Medulla oblongata (tissue), 1 donor: ENCODE data around the gene CCDC194.
"Not testable (repeated sequence)": the region's sequence is repeated elsewhere in the genome, so short reads cannot be mapped to it uniquely, and the experiment has no call there.

Source experiments
- DNase-seq: peaks from one replicate; pipeline ENCODE4 v3.0.0-alpha.2; 2015; ENCODE audit errors: extremely low spot score

Gene CCDC194

DNA sequence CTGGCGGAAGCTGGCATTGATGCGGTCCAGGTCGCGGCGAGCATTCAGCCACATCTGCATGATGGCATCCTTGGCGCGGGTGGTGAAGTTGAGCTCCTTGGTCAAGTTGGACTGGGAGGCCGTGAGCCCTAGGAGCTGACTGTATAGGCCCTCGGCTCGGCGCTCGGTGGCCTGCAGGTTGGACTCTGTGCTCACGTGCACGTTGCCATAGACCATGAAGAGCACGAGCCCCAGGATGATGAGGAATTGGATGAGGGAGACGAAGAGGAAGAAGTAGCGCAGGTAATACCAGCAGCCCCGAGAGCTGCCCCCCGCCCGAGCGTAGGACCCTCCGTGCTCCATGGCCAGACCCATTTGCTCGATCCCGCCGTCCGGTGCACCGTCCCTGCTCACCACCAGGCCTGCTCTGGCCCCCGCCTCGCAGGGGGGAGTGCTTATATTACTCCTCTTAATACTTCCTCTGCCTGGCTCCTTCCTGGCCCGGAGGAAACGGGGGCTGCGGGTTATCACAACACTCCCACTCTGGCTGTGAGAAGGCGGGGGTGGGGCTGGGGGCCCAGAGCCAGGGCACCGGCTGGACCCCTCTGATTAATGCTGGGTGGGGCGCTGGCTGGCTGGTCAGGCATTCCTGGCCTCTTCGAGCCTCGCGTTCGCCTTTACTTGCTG is 16.9 kb downstream of the CCDC194 start, which contains the start of gene PLVAP:
Gene PLVAP (minus strand): TSS at position 408 of the 666 bp plus-strand sequence. CDS start 54 bp downstream, at position 354.
- no peak for DNase-seq

DNA sequence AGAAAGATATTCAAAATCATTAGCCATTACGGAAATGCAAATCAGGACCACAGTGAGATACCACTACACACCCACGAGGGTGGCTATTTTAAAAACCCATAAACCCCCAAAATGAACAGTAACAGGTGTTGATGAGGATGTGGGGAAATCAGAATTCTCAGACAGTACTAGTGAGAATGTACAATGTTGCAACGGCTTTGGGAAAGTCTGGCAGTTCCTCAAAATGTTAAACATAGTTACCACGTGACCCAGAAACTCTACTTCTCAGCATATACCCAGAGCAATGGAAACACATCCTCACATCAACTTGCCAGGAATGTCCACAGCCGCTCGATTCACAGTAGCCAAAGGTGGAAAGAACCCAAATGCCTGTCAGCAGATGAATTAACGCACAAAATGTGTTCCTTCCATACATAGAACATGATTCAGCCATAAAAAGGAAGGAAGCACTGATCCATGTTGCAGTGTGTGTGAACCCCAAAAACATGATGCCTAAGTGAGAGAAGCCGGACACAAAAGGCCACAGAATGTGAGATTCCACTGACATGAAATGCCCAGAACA is 23.9 kb downstream of the CCDC194 start:
- DNase-seq, result peak; percentile 77

DNA sequence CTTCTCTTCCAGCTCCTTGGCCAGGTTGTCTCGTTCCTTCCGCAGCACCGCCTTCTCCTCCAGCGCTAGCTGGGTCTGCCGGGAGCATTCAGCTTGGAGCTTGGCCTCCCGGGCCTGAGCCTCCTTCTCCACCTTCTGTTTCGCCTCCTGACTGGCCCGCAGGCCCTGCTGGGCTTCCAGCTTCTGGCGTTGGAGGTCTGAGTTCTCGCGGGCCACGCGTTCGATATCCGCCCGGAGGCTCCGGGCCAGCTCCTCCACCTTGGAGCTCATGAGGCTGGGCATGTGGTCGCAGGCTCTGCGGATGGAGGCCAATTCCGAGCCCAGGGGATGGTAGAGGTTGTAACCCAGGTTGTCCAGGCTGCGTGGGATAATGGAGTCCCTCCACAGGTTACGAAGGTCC is 28.6 kb downstream of the CCDC194 start:
- no peak for DNase-seq

DNA sequence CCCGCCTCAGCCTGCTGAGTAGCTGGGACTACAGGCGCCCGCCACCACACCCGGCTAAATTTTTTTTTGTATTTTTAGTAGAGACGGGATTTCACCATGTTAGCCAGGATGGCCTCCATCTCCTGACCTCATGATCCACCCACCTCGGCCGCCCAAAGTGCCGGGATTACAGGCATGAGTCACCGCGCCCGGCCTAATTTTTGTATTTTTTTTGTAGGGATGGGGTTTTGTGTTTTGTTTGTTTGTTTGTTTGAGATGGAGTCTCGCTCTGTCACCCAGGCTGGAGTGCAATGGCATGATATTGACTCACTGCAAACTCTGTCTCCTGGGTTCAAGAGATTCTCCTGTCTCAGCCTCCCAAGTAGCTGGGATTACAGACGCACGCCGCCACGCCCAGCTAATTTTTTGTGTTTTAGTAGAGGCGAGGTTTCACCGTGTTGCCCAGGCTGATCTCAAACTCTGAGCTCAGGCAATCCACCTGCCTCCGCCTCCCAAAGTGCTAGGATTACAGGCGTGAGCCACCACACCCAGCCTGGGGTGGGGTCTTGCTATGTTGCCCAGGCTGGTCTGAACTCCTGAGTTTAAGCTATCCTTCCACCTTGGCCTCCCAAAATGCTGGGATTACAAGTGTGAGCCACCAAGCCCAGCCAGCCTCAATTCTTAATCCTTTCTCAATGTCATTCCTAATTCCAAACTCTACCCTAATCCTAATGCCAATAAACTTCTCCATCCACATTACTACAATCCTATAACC is 30.0 kb downstream of the CCDC194 start:
- DNase-seq, result not testable (repeated sequence)

DNA sequence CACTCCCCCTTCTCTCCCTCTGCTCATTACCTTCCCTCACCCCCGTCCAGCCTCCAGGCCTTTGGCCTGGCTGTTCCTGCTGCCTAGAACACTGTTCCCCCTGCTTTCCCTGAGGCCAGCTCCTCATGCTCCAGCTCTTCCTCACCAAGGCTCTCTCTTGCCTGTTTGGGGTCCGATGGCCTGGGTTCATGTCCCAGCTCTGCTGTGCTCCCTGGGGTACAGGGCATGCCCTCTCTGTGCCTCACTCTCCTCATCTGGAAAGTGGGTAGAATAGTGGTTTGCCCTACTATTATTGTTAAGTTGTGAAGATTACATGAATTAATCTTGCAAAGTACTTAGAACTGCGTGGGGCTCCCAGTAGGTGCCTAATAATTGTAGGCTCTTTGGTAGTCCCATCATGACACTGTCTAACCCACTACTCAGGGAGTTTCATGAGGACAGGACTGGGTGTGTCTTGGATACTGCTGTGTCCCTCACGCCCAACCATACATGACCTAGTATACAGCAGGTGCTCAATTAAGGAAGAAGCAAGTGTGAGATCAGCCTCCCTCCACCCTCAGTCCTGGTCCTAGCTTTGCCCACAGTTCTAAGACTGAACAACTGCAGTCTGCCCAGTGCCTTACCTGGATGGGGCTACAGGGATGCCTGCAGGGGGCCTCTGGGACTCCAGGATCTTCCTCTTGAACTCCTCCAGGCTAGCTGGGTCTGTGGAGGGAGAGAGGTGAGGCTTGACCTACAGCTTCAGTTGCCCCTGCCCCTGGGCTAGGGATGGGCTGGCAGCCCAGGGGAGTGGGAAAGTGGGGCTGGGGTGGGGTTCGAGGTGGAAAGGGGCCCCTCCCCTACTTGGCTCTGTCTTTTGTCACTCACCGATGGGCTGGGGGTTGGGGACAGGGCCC is 33.8 kb downstream of the CCDC194 start:
- DNase-seq, result no peak

DNA sequence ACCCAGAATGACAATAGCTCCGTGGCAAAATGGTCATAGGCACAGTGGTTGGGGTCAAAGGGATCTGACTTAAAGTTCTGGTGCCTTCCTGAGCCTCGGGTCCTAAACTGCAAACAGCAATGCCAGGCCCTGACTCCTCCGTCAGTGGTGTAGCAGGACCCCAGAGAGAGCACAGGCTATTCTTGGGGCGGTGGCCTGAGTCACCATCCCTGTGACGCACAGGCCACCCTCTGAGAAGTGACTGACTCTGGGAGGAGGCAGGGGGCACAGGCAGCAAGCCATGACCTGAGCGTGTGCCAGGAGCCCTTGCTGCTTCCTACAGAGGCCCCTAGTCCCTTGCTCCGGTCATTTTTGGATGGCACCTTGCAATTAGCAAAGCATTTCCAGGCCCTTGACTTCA is 35.6 kb downstream of the CCDC194 start:
- no peak for DNase-seq

DNA sequence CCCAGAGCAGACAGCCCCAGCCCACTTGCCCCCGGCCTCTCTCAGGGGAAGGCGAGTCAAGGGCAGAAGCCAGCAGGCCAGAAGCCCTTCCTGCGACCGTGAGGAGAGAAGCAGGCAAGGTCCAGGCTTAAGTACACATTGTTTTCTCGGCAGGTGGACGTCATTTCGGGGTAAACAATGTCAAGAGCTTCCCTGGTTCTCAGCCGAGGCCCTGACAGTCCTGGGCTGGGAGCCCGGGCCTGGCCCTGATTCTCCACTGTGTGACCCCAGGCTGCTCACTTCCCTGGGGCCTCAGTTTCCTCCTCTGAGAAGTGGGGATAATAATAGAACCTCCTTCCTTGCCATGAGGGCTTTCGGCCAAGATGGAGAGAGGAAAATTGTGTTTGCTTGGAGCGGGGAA is 36.3 kb downstream of the CCDC194 start:
- no peak for DNase-seq

DNA sequence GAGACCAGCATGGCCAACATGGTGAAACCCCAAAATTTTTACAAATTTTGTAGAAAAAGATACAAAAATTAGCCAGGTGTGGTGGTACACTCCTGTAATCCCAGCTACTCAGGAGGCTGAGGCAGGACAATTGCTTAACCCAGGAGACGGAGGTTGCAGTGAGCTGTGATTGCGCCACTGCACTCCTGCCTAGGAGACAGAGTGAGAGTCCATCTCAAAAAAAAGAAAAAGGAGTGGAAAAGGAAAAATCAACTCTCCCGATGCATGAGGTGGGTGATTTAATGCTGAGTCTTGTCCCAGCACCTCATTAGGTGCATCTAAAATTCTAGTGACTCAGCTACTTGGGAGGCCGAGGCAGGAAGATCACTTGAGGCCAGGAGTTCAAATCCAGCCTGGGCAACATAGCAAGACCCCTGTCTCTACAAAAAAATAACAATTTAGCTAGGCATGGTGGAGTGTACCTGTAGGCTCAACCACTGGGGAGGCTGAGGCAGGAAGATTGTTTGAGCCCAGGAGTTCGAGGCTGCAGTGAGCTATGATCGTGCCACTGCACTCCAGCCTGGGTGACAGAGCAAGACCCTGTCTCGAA is 36.8 kb downstream of the CCDC194 start:
- no peak for DNase-seq

DNA sequence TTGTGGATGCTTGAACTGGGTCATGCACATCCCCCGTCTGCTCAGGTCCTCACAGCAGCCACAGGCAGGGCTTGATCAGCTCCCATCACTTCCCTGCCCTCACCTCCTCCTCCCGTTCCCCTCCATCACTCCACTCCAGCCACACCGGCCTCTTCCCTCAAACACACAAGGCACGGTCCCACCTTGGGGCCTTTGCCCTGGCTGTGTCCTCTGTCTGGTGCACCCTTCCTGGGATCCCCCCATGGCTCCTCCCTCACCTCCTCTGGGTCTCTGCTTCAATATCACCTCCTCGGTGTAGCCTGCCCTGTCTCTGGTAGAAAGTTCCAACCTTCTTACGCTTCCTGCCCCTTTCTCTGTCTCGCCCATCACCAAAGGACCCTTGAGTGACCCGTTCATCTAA is 40.6 kb downstream of the CCDC194 start:
- DNase-seq, result no peak

DNA sequence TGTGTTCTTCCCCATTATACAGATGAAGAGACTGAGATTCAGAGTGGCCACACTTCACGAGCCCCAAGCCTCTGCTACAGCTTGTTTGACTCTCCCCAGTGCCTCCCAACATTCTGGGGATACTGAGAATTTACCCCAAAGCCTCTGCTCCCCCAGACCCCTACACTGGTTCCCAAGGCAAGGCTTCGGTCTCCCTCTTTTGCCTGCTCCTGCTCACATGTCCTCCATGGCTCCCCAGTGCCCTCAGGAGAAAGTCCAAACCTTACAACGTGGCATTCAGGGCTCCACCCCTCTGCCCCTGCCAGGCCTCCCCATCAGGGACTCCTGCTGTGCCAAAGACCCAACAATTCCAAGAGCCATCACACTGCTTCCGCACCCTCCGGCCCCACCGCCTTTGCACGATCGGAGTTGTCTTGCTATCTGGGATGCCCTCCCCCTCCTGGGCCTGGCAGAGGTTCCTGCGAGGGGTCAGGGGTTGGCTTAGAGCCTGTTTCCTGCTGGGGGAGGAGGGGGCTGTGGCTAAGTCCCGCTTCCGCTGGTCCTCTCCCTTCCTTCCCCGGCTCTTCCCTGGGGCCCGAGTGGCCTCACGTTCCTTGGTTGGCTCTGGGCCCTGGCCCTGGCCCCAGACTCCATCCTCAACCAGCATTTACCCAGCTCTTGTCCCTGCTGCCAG is 41.3 kb downstream of the CCDC194 start:
- DNase-seq, result no peak

DNA sequence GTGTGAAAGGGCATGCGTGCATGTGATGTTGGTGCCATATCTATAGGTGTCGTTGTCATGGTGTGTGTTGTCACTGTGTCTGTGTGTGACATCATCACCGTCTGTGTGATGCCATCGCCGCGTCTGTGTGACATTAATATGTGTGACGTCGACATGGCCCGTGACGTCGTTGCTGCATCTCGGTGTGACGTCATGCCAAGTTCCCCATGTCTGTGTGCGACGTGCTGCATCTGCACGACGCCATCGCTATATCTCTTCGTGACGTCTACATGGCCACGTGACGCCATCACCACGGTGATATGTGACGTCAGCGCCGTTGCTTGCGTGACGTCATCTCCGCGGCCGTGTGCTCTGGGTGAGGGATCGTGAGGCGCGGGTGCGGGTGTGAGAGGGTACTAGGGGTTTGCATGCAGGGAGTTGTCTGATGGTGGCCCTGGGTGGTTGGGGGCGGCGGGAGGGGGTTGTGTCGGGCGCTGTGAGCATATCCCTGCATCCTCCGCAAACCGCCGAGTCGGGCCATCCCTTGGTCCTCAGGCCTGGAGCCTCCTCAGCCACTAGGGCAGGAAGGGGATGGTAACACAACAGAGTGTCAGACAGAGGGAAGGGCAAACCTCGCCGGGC is 42.1 kb downstream of the CCDC194 start:
- no peak for DNase-seq

DNA sequence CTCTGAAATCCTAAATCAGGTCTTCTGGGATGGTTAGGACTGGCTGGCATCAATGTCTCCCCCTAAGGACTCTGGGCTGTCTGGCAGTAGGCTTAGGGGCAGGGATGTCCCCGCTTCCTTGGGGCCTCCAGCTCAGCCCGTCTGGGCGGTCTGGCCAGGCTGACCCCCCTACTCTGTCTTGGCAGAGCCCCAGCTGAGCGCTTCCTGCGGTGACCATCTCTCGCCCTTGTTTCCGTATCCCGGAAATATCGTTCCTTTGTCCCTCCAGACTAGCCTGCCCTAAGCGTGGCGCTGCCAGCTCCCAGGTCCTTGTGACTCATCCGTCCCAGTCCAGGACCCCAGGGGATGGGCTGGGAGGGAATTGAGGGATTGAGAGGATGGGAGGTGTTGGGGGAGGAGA is 45.3 kb downstream of the CCDC194 start:
- peak; percentile 25 for DNase-seq

DNA sequence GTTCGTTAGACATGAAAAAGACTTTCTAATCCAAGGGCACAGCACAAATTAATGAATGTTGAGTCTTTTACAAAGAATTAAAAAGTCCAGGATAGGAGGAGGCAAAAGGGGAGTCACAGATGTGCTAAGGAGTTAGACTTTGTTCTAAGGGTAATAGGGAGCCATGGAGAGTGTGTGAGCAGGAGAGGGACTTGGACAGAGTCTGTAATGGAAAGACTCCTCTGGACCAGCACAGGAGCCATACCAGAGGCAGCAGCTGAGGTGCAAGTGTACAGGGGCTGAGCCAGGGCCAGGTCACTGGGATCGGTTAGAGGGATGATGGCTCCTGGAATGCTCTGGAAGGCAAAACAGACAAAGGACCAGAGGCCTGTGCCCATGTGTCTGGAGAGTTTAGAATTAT is 46.1 kb downstream of the CCDC194 start:
- no peak for DNase-seq

DNA sequence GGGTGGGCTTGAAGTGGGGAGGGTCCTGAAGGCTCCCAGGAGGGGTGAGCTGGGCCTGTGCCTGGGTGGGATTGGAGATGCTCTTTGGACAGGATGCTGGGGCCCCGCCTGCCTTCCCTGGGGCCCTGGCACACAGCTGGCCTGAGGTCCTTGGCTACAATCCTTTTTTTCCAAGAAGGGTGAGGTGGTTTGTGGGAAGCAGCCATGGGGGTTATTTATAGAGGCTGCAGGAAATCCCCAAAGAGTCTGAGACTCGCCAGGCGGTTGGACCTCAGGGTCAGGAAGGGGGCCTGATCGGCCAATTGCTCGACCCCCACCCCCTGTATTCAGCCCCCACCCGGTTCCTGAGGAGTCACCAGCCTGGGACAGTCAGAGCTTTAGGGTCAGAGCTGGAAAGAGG is 46.6 kb downstream of the CCDC194 start:
- DNase-seq, result no peak

DNA sequence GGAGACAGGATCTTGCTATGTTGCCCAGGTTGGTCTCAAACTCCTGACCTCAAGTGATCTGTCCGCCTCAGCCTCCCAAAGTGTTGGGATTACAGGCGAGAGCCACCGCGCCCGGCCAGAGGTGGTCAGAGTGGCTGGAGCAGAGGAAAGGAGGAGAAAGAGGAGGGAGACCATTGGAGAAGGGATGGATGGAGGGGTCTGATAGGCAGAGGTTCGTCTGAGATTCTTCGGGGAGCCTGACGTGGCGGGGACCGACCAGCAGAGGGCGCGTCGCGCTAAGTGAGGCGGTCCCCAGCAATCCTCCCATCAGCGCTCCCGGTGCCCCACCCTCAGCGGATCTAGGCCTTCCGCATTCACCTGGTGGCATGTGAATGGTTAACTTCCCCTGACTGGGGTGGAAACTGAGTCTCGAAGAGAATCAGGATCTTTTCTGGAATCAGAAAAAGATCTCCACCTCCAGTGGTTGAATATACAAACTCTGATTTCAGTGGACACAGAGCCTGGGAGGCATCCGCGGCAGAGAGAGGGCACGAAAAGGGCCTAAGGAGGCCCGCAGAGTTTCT is 47.8 kb downstream of the CCDC194 start:
- DNase-seq, result peak; percentile 63

DNA sequence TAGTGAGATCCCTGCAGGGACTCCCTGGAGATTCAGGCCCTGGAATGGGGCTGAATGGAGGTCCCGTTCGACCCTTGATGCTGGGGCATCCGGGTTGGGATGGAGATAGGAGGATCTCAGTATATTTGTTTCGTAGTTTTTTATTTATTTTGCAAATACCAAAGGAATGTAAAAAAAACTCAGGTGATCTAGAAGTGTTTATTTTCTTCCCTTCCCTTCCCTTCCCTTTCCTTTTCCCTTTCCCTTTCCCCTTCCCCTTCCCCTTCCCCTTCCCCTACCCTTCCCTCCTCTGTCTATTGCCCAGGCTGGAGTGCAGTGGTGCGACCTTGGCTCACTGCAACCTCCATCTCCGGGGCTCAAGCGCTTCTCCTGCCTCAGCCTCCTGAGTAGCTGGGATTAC is 52.2 kb downstream of the CCDC194 start:
- no peak for DNase-seq

DNA sequence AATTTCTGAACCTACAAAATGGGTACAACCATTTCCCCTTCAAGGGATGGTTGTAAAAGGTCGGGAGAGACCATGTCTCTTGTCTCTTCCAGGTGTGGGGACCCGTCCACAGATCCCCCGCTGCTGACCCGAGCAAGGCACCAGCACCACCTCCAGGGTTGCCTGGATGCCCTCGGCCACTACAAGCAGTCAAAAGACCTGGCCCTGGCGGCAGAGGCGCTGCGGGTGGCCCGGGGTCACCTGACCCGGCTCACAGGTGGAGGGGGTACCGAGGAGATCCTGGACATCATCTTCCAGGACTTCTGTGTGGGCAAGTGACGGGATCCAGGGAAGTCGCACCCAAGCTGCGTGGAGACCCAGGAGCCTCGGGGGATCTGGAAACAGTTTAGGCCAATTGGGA is 52.6 kb downstream of the CCDC194 start:
- no peak for DNase-seq

DNA sequence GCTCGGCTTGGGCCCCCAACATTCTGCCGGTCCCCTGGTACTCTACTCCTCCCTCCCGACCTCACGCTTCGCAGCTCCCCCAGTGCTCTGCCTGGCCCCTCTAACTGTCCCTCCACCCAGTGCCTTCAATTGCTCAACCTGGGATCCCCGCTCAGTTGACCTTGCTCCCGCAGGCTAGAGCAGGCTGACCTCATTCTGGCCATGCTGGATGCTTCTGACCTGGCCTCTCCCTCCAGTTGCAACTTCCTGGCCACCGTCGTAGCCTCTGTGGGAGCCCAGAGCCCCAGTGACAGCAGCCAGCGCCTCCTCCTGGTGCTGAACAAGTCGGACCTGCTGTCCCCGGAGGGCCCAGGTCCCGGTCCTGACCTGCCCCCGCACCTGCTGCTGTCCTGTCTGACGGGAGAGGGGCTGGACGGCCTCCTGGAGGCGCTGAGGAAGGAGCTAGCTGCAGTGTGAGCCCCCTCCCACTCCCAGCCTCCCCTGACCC is 53.1 kb downstream of the CCDC194 start:
- no peak for DNase-seq
